HG02973 (cell line): Measurements from ENCODE around the gene CRELD1.

Experiments
- ATAC-seq: cut with Tn5 transposase; IDR thresholded peaks from one replicate; pipeline ENCODE4 v1.9.1; 2021; ENCODE audit warnings: moderate library complexity; ENCODE audit not compliant: unreplicated experiment

The CRELD1 gene

DNA sequence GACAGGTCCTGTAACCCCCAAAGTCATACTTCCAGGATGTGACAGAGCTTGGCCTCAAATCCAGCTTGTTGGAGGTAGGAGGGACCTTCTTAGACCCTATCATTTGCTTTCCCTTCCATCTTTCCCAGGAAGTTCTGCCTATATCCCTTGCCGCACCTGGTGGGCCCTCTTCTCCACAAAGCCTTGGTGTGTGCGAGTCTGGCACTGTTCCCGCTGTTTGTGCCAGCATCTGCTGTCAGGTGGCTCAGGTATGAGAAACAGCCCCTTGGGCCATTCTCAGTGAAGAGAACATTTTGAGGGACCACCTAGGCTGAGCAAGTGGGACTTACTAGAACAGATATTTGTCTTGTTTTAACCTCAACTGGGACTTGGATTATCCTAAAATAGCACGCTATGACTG is 29.7 kb upstream of the CRELD1 start:
- ATAC-seq: no peak

DNA sequence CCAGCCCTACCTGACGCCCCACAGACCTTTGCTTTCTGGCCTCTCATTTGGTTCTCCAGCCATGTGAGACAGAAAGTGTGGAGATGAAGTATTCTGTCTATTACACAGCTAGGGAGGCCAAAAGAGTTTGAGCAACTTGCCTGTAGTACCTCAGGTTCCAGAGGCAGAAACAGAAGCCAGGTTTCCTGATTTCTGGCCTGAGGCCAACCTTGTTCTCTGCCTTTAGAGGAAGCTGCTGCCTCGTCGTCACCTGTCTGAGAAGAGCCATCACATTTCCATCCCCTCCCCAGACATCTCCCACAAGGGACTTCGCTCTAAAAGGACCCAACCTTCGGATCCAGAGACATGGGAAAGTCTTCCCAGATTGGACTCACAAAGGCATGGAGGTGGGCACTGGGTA is 27.2 kb upstream of the CRELD1 start:
- ATAC-seq: no peak

DNA sequence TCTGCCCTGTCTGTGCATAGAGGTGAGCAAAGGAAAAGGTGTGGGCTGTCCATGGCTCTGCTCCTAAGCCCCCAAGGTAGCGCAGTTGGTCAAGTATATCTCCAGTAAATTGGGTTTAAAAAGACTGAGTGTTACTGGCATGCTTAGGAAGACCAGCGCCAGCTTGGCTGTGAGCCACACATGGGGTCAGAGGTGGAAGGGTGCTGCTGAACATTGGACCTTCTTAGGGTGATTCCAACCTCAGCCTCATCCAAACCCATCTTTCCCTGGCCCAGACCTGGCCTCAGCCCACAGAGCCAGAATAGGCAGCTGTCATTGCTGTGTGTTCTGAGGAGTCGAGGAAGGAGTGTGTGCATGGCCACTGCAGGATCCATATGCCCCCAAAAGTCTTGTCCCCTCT is 25.3 kb upstream of the CRELD1 start:
- ATAC-seq: no peak

DNA sequence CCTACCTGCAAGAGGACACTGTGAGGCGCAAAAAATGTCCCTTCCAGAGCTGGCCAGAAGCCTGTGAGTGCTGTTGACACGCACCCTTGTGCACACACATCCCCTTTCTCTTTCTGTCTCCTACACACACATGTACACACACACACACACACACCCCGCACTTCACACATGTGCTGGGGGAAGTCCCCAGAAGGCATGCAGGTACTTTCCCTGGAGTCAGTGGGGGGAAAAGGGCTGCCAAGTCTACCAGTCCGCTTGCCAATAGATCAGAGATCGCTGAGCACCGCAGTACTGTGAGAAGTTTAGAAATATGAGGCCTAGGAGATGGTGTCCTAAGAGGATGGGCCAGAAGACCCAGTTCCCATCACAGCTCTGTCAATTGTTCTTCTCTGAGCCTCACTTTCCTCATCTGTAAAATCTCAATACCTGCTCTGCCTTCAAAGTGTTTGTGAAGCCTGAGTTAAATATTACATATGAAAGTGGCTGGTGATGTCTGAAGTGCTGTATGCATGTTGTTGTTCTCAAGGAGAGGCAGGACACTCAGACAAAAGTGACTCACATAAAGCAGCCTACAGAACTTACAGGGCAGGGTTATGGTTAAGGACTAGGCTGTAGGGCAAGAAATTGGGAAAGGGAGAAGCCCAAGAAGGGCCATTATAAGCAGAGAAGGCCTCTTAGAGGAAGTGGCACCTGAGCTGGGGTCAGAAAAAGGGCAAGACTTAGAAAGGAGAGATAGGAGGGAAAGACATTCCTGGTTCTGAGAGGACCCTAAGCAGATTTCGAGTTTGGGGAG is 24.2 kb upstream of the CRELD1 start:
- no peak for ATAC-seq

DNA sequence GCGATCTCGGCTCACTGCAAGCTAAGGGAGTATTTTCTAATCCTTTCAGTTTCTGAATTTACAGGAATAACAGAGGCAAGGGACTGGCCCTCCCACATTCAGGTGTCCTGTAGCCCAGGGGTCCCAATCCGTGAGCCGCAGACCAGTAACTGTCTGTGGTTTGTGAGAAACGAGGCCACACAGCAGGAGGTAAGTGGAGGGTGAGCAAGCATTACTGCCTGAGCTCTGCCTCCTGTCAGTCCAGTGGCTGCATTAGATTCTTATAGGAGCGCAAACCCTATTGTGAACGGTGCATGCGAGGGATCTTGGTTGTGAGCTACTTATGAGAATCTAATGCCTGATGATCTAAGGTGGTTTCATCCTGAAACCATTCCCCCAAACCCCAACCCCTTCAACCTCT is 21.8 kb upstream of the CRELD1 start:
- ATAC-seq: no peak

DNA sequence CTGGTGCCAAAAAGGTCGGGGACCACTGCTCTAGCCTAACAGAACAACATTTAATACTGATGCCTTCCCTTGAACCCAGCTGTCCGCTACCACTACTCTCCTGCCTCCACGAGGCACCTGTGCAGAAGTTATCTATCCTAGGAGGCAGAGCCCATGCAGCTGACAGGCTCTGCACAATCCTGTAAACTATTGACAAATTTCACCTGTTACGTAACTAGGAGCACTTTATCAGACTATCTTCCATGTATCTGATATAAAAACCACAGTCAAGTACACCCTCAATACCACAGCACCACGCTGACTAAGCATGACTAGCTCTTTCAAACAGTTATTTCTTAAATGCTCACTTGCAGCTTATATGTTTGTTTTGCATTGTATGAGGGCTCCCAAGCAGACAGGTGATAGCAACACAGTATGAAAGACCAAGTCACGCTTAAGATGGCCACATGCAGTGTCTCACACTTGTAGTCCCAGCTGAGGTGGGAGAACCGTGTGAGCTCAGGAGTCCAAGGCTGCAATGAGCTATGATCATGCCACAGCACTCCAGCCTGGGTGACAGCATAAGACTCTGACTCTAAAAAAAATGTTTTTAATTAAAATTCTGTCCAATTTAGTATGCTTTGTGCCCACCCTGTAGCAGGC is 21.2 kb upstream of the CRELD1 start:
- no peak for ATAC-seq

DNA sequence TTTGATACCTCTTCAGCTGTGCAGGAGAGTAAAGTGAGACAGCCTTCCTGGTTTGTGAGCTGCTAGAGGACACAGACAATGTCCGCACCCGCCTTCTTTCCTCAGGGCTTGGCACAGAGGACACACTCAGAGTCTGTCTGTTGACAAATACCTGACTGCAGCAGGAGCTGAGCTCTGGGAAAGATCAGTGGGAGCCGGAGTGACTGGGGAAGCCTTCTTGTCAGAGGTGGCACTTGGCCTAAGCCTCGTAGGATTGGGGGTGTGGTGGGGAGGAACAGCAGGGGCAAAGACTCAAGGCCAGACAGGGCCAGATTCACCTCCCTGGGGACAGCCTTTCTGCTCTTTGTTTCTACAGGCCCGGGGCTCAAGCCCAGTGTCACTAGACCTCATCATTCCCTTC is 20.0 kb upstream of the CRELD1 start:
- no peak for ATAC-seq

DNA sequence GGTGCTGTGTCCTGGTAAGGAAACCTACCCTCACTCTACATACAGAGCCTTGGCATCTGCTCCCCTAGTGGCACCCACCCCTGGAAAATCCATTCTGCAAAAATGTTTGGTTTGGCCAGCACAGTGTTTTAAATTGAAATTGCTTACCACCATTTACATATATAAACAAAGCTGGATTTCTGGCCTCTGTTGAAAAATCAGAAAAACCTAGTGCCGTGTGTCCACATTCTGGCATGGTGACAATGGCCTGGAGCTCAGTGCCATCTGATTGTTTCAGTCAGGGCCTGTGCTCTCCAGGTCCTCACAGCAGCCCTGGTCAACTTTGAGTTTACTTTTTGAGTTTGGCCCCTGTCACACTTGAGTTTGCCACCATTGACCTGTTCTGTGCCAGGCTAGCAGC is 19.6 kb upstream of the CRELD1 start:
- ATAC-seq: no peak

DNA sequence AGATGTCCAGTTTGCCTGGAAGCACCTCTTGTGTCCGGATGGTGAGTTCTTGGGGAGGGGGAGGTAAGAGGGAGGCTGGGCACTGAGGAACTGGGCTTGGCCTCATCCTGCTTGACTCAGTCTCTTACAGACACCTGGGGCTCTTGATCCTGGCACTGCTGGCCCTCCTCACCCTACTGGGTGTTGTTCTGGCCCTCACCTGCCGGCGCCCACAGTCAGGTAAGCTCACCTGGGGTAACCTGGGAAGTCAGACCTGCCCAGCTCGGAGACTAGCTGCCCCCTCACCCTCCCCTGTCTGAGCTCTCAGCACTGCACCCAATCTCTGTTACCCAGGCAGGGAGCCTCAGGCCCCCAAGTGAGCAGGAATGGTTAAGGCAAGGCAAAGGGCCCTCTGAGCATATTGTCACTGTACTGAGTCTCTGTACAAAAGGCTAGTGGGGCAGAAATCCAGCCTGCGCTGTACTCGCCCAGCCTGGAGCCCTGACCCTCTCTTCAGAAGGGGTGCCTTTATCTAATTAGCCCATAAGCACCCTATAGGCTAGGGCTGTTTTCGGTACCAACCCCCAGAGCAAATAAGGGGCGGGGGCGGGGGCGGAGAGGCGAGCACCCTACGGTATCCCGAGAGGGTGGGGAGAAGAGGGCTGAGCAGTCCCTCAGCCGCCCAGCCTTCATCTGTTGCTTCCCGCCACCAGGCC is 18.9 kb upstream of the CRELD1 start:
- ATAC-seq: no peak

DNA sequence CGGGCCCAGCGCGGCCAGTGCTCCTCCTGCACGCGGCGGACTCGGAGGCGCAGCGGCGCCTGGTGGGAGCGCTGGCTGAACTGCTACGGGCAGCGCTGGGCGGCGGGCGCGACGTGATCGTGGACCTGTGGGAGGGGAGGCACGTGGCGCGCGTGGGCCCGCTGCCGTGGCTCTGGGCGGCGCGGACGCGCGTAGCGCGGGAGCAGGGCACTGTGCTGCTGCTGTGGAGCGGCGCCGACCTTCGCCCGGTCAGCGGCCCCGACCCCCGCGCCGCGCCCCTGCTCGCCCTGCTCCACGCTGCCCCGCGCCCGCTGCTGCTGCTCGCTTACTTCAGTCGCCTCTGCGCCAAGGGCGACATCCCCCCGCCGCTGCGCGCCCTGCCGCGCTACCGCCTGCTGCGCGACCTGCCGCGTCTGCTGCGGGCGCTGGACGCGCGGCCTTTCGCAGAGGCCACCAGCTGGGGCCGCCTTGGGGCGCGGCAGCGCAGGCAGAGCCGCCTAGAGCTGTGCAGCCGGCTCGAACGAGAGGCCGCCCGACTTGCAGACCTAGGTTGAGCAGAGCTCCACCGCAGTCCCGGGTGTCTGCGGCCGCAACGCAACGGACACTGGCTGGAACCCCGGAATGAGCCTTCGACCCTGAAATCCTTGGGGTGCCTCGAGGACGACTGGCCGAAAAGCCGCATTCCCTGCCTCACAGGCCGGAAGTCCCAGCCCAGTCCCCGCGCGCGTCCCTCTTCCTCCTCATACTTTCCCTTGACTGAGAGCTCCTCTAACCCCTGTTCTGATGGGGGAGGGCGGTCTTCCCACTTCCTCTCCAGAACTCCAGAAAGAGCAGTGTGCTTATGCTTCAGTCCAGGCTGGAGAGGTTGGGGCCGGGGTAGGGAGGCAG is 18.1 kb upstream of the CRELD1 start:
- no peak for ATAC-seq

DNA sequence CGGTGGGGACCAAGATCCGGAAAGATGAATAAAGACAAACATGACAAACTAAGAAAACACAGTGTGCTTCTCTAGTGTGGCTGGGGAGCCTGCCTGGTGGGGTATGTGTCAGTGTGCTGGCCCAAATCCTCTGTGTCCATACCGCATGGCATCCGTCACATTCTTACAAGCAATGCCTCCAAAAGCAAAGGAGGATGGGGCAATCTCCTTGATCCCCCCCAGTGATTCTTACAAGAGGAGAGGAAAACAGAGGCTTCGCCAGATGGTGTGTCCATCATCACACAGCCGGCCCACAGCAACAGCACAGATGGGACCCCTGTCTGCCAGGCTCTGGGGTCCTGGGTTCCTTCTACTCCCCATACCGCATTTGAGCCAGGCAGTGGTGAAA is 17.3 kb upstream of the CRELD1 start:
- no peak for ATAC-seq

DNA sequence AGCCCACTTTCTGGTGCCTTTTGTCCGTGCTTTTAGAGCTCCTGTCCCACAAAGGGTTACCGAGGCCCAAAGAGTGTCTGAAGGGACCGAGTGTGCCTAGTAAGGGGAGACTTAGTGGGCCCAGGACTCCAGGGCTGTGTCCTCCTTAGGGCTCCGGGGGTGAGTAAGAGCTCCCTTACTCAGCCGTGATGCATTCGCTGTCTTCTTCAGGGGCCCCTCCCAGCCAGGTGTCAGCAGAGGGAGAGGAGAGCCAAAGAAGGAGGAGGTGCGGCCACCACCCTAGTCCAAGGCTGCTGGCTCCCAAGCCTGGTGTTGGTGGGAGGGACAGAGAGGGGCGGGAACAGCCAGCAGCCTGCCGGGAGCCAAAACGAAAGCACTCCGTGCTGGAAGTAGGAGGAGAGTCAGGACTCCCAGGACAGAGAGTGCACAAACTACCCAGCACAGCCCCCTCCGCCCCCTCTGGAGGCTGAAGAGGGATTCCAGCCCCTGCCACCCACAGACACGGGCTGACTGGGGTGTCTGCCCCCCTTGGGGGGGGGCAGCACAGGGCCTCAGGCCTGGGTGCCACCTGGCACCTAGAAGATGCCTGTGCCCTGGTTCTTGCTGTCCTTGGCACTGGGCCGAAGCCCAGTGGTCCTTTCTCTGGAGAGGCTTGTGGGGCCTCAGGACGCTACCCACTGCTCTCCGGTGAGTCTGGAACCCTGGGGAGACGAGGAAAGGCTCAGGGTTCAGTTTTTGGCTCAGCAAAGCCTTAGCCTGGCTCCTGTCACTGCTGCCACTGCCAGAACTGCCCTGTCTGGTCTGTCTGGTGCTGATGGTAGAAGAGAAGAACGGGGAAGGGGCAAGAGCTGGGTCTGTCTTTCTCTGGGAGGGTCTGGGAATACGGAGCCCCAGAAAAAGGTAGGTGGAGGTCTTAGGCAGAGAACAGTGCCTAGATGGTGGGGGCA is 16.6 kb upstream of the CRELD1 start, which contains the start of gene IL17RC:
IL17RC (plus strand) TSS at position 365 of the 947 bp plus-strand sequence; CDS start at position 583, 218 bp downstream.
- ATAC-seq: no peak

DNA sequence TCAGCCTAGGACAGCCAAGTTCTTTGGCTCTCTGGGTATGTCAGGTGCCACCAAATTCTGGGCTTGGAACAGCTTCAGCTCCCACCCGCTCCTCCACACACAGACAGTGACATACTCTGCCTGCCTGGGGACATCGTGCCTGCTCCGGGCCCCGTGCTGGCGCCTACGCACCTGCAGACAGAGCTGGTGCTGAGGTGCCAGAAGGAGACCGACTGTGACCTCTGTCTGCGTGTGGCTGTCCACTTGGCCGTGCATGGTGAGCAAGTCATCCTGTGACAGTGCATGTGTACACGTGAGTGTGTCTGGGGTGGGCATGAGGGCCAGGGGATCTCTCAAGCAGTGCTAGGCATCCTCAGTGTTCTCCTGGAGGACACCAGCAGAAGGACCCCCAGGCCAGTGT is 15.8 kb upstream of the CRELD1 start:
- no peak for ATAC-seq

DNA sequence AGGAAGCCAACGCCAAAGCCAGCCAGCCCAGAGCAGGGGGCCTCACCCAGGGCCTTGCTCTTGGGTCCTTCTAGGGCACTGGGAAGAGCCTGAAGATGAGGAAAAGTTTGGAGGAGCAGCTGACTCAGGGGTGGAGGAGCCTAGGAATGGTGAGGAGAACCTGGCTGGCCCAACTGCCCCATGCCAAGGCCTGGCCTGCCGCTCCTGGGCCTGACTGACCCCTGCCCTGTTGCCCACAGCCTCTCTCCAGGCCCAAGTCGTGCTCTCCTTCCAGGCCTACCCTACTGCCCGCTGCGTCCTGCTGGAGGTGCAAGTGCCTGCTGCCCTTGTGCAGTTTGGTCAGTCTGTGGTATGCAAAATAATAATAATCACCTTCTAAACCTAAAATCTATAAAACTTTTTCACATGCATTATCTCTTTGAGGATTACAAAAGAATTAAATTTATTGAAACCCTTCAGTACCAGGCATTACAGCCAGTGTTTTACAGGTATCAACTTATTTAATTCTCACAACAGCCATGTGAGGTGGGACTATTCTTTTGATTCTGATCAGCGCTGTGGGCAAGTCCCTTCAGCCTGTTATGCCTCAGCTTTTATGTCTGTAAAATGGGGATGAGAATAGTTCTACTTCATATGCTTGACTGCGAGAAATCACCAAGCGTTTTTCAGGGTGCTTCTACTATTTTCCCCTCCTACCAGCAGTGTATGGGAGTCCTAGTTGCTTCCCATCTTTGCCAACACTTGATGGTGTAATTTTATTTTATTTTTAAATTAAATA is 15.2 kb upstream of the CRELD1 start:
- ATAC-seq: no peak

DNA sequence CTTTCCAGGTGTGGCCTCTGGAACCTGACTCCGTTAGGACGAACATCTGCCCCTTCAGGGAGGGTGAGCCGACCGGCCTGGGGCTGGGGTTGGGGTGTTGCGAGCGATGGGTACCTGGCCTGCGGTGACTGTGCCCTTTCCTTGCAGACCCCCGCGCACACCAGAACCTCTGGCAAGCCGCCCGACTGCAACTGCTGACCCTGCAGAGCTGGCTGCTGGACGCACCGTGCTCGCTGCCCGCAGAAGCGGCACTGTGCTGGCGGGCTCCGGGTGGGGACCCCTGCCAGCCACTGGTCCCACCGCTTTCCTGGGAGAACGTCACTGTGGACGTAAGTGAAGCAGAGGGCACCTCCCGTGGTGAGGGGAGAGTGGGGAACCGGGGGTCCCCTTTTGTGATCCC is 5.5 kb upstream of the CRELD1 start:
- ATAC-seq: no peak

DNA sequence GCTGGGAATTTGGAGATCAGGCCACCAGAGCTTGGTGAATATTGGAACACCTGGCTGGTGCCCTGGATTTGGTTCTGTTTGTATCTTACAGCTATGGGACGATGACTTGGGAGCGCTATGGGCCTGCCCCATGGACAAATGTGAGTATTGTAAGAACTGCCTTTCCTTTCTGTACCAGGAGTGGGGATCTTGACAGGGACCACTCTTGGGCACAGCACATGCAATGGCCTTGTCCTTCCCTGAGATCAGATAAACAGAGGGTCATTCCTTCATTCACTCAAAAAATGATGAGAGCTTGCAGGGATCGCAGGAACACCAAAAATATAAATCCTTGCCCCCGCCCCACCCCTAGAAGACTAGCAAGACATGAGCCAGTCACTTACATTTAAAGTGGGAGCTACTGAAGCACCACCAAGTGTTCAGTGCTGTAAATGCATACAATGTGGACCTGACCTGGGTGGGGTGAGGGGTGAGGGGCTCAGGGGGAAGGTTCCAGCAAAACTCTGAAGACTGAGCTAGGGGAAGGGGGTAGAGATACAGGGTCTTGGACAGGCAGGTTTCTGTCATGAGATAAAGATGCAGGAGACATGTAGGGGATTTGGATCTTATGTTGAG is 2.7 kb upstream of the CRELD1 start:
- no peak for ATAC-seq

DNA sequence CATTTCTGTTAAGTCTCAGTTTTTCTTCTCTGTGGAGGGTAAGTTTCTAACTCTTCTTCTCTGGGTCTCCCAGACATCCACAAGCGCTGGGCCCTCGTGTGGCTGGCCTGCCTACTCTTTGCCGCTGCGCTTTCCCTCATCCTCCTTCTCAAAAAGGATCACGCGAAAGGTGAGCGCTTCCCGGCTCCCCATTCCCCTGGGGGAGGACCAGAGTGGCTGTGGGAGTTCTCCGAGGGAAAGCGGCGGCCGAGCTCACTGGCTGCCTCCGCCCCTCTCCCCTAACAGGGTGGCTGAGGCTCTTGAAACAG is 1.1 kb upstream of the CRELD1 start:
- ATAC-seq: no peak

DNA sequence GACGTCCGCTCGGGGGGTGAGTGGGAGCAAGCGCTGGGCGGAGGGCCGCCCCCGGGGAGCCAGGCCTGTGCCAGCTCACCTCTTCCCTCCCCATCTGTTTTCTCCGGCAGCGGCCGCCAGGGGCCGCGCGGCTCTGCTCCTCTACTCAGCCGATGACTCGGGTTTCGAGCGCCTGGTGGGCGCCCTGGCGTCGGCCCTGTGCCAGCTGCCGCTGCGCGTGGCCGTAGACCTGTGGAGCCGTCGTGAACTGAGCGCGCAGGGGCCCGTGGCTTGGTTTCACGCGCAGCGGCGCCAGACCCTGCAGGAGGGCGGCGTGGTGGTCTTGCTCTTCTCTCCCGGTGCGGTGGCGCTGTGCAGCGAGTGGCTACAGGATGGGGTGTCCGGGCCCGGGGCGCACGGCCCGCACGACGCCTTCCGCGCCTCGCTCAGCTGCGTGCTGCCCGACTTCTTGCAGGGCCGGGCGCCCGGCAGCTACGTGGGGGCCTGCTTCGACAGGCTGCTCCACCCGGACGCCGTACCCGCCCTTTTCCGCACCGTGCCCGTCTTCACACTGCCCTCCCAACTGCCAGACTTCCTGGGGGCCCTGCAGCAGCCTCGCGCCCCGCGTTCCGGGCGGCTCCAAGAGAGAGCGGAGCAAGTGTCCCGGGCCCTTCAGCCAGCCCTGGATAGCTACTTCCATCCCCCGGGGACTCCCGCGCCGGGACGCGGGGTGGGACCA is 632 bp upstream of the CRELD1 start:
- peak; percentile 66 for ATAC-seq
